Activated naive CD8-positive, alpha-beta T cell treated with anti-CD3 and anti-CD28 coated beads, Interleukin-2, amount 10 ng/mL, durations not matched to agents 7 days and 5 days (primary cell): ENCODE data around the gene FAU. TPM values are rescaled to one million over a fixed set of nuclear protein-coding genes. Genes with fewer than 3 reads are reported as not detected.

Source experiments
- ATAC-seq: fragments of 150-1000 bp; cut with Tn5 transposase; one replicate; pipeline ENCODE4 v1.10.0; 2021; ENCODE audit warnings: low read depth, moderate library complexity
- POLR2A ChIA-PET: fragments of 350-600 bp; sonication (Branson Sonifier 250); formaldehyde crosslinking; loops from one replicate; lab custom pipeline; 2021; ENCODE audit warnings: antibody characterized with exemption; lab: Charles Lee
- DNase-seq: peaks from one replicate; pipeline ENCODE4 v3.0.0; 2021
- H3K27ac Mint-ChIP-seq: one replicate; pipeline ENCODE4 v1.8.0; 2022; ENCODE audit warnings: mild to moderate bottlenecking, mixed read lengths
- H3K27me3 Mint-ChIP-seq: one replicate; pipeline ENCODE4 v1.8.0; 2022; ENCODE audit warnings: mild to moderate bottlenecking, moderate library complexity, mixed read lengths
- H3K36me3 Mint-ChIP-seq: one replicate; pipeline ENCODE4 v1.8.0; 2021; ENCODE audit warnings: mild to moderate bottlenecking, mixed read lengths
- H3K4me1 Mint-ChIP-seq: one replicate; pipeline ENCODE4 v1.8.0; 2021; ENCODE audit warnings: mixed read lengths
- H3K4me3 Mint-ChIP-seq: one replicate; pipeline ENCODE4 v1.8.0; 2022; ENCODE audit warnings: mild to moderate bottlenecking, moderate library complexity, mixed read lengths
- H3K9me3 Mint-ChIP-seq: one replicate; pipeline ENCODE4 v1.8.0; 2021; ENCODE audit warnings: mixed read lengths
- total RNA-seq, 2 experiments: library from RNA; stranded (reverse); gene quantifications; one replicate each; pipeline ENCODE4 v1.2.3, GENCODE V29; 2021

Gene FAU
- 1,000 to 10,000 TPM; 1,110 to 1,162 TPM for total RNA-seq

DNA sequence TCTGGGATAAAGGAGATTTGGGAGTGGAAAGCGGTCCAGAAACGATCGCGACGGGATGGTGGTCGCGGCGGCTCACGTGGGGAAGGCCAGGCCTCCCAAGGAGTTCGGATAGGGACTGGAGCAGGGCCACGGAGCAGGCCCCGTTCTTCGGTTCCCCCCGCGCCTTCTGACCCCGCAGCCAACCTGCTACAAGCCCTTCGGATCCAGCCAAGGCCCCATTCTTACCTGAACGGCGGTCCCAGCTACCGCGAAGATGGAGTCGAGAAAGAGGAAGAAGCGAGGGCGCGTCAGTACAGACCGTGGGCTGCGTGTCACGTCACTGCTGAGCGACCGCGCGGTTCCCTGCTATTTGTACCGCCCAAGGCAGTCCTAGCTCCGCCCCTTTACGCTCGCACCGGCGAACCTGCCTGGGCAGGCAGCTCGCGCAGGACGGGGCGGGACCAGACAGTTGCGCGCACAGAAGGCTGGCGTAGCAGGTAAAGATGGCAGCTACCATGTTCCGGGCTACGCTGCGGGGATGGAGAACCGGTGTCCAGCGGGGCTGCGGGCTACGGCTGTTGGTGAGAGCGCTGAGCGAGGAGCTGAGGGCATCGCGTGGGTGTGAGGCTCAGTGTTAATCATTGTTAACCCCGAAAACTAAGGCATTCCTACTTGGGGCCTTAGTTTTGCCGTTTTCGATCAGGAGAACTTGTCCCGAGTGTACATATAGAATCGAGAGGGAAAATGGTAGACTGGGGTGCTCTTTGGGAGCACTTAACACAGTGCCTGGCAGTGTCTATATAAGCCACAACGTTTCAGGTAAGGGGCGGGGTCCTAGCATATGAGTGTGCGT is at the start of gene FAU, which contains the start of gene MRPL49:
TSS of gene FAU (minus strand) at position 270 of the 832 bp plus-strand sequence. CDS start 321 bp downstream, outside the sequence.
TSS of gene MRPL49 (plus strand) at position 457 of the 832 bp plus-strand sequence. CDS start at position 483, 26 bp downstream.
- peak within 1 kb of the TSS; percentile 99 for H3K27ac Mint-ChIP-seq
- peaks cover 27% of the 10 kb centered on the region for H3K36me3 Mint-ChIP-seq
- H3K4me1 Mint-ChIP-seq: peaks cover 30% of the 10 kb centered on the region
- DNase-seq (peak; percentile 96), ATAC-seq (peak; percentile 84)
- no peaks in the 10 kb centered on the region for H3K9me3 Mint-ChIP-seq
- POLR2A ChIA-PET: interaction anchor here (0.6 to 3.4 kb wide), 33 partner anchors 9 to 516 kb away, joined by 3 to 62 read pairs (median 3); partner anchors contain the start of genes CAPN1, CDCA5, MAP4K2 and POLA2
- no peaks in the 10 kb centered on the region for H3K27me3 Mint-ChIP-seq
- H3K4me3 Mint-ChIP-seq: peak within 1 kb of the TSS; percentile 97

GRCh38 chr11:65170058-65170534 is 48.2 kb upstream of the FAU start, which contains the start of gene SPDYC:
SPDYC (plus strand) TSS chr11:65170233; CDS start chr11:65171358, 1,125 bp downstream.
- DNase-seq: no peak
- Mint-ChIP-seq H3K27me3 (peaks cover 3% of the 10 kb centered on the region), H3K9me3 (no peaks in the 10 kb centered on the region), H3K27ac (peak within 1 kb of the TSS; percentile 79), H3K36me3 (no peaks in the 10 kb centered on the region), H3K4me1 (peaks cover 11% of the 10 kb centered on the region), H3K4me3 (no peak within 1 kb of the TSS)
- ATAC-seq: no peak
- POLR2A ChIA-PET: interaction anchor here (1.7 to 2.4 kb wide), 2 partner anchors 12 to 35 kb away, joined by 6 to 11 read pairs; partner anchors contain the start of gene CAPN1

DNA sequence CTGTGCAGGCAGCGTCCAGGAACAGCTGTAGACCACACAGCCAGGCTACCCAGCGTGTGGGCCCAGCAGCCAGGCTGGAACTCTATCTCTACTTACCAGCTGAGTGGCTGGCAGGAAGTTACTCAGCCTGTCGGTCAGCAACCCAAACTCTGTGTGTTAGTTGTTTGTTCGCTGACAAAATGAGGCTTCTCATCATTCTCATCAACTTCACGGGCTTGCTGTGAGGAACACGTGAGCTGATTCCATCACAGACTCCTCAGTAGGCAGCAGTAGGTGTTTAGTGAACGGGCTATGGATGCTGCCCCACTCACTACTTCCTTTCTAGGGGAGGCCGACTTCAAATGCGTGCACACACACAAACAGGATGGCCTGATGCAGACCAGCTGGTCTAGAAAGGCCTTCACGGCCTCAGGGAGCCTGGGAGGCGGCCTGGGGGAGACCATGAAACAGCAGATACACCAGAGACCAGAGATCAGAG is 47.3 kb upstream of the FAU start:
- Mint-ChIP-seq H3K27ac (peak overlapping the region; percentile 79), H3K27me3 (peaks cover 3% of the 10 kb centered on the region), H3K4me1 (peaks cover 11% of the 10 kb centered on the region), H3K4me3 (no peak overlapping the region), H3K9me3 (no peaks in the 10 kb centered on the region), H3K36me3 (no peaks in the 10 kb centered on the region)
- POLR2A ChIA-PET: interaction anchor here (0.7 to 2.4 kb wide), 3 partner anchors 13 to 40 kb away, joined by 4 to 11 read pairs (median 6); partner anchors contain the start of gene CAPN1
- DNase-seq (no peak), ATAC-seq (peak; percentile 50)

DNA sequence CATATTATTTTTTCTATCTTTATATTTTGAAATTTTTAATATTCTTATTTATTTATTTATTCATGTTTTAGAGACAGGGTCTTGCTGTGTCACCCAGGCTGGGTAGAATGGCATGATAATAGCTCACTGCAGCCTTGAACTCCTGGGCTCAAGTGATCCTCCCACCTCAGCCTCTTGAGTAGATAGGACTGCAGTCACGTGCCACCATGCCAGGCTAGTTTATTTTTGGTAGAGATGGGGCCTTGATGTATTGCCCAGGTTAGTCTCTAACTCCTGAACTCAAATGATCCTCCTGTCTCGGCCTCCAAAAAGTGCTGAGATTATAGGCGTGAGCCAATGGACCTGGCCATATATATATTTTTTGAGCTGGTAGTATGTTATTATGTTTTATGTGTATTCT is 45.7 kb upstream of the FAU start:
- no peaks in the 10 kb centered on the region for H3K9me3 Mint-ChIP-seq
- H3K36me3 Mint-ChIP-seq: no peaks in the 10 kb centered on the region
- POLR2A ChIA-PET: no interaction called here
- H3K4me3 Mint-ChIP-seq: no peak overlapping the region
- peaks cover 3% of the 10 kb centered on the region for H3K27me3 Mint-ChIP-seq
- ATAC-seq (no peak), DNase-seq (no peak)
- H3K4me1 Mint-ChIP-seq: peaks cover 11% of the 10 kb centered on the region
- H3K27ac Mint-ChIP-seq: no peak overlapping the region

DNA sequence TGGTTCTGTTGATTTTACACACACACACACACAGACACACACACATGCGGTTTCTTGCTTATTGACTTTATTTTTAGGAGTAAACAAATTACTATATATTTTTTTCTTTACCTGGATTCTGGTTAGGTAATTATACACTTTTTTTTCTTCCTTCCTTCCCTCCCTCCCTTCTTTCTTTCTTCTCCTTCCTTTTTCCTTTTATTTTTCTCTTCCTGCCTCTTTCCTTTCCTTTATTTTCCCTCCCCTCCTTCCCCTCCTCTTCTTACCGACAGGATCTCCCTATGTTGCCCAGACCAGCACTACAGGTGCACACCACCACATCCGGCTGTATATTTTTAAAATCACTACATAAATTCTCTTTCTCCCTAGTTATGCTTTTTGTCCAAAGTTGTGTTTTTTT is 45.0 kb upstream of the FAU start:
- POLR2A ChIA-PET: no interaction called here
- Mint-ChIP-seq H3K9me3 (no peaks in the 10 kb centered on the region), H3K27me3 (peaks cover 3% of the 10 kb centered on the region), H3K36me3 (no peaks in the 10 kb centered on the region), H3K4me3 (no peak overlapping the region), H3K4me1 (peaks cover 11% of the 10 kb centered on the region), H3K27ac (no peak overlapping the region)
- ATAC-seq (no peak), DNase-seq (no peak)

GRCh38 chr11:65165410-65166317 is 43.7 kb upstream of the FAU start:
- H3K36me3 Mint-ChIP-seq: no peaks in the 10 kb centered on the region
- peaks cover 11% of the 10 kb centered on the region for H3K4me1 Mint-ChIP-seq
- DNase-seq: no peak
- POLR2A ChIA-PET: interaction anchor here (0.6 kb wide), 1 partner anchor 72 kb away, joined by 5 read pairs; no protein-coding TSS in a partner anchor
- H3K9me3 Mint-ChIP-seq: no peaks in the 10 kb centered on the region
- no peak overlapping the region for H3K27ac Mint-ChIP-seq
- no peak for ATAC-seq
- H3K4me3 Mint-ChIP-seq: no peak overlapping the region
- H3K27me3 Mint-ChIP-seq: peaks cover 5% of the 10 kb centered on the region

- no peak for ATAC-seq
- Mint-ChIP-seq H3K27me3 (peaks cover 9% of the 10 kb centered on the region), H3K27ac (no peak overlapping the region), H3K9me3 (no peaks in the 10 kb centered on the region), H3K36me3 (no peaks in the 10 kb centered on the region), H3K4me3 (no peak overlapping the region), H3K4me1 (peaks cover 4% of the 10 kb centered on the region)
- no peak for DNase-seq
- POLR2A ChIA-PET: interaction anchor here (0.5 kb wide), 1 partner anchor 1007 kb away, joined by 3 read pairs; no protein-coding TSS in a partner anchor
Measured at GRCh38 chr11:65163684-65164083, 41.8 kb upstream of the FAU start.

GRCh38 chr11:65160643-65161042 is 38.7 kb upstream of the FAU start:
- H3K27me3 Mint-ChIP-seq: peaks cover 8% of the 10 kb centered on the region
- no peak overlapping the region for H3K27ac Mint-ChIP-seq
- no peaks in the 10 kb centered on the region for H3K9me3 Mint-ChIP-seq
- DNase-seq (no peak), ATAC-seq (no peak)
- peaks cover 11% of the 10 kb centered on the region for H3K4me1 Mint-ChIP-seq
- POLR2A ChIA-PET: no interaction called here
- H3K4me3 Mint-ChIP-seq: no peak overlapping the region
- no peaks in the 10 kb centered on the region for H3K36me3 Mint-ChIP-seq

DNA sequence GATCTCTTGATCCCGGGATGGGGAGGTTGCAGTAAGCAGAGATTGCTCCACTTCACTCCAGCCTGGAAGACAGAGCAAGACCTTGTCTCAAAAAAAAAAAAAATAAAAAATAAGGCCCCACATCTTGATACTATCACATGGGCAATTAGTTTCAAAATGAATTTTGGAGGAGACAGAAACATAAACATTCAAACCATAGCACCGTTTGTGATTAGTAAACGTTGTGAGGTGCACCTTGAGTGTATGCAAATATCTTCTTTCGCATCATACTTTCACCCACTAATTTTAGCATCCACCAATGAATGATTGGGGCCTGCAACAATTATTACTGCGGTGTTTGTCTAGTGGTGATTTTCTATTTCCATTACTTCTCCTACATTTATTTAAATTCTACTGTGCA is 37.1 kb upstream of the FAU start:
- Mint-ChIP-seq H3K27me3 (peaks cover 8% of the 10 kb centered on the region), H3K36me3 (no peaks in the 10 kb centered on the region), H3K4me1 (peaks cover 11% of the 10 kb centered on the region), H3K4me3 (no peak overlapping the region), H3K27ac (no peak overlapping the region), H3K9me3 (no peaks in the 10 kb centered on the region)
- DNase-seq: no peak
- ATAC-seq: no peak
- POLR2A ChIA-PET: no interaction called here

- Mint-ChIP-seq H3K27ac (no peak overlapping the region), H3K36me3 (no peaks in the 10 kb centered on the region), H3K27me3 (peaks cover 12% of the 10 kb centered on the region), H3K4me3 (peak overlapping the region; percentile 22), H3K4me1 (peaks cover 16% of the 10 kb centered on the region), H3K9me3 (no peaks in the 10 kb centered on the region)
- POLR2A ChIA-PET: interaction anchor here (1.5 kb wide), 1 partner anchor 22 kb away, joined by 5 read pairs; no protein-coding TSS in a partner anchor
- DNase-seq (no peak), ATAC-seq (peak; percentile 64)
Measured at GRCh38 chr11:65157336-65157735, 35.4 kb upstream of the FAU start.

- peak overlapping the region; percentile 54 for H3K27ac Mint-ChIP-seq
- ATAC-seq (no peak), DNase-seq (no peak)
- no peak overlapping the region for H3K4me3 Mint-ChIP-seq
- no peaks in the 10 kb centered on the region for H3K36me3 Mint-ChIP-seq
- H3K27me3 Mint-ChIP-seq: peaks cover 12% of the 10 kb centered on the region
- H3K9me3 Mint-ChIP-seq: no peaks in the 10 kb centered on the region
- POLR2A ChIA-PET: interaction anchor here (1.5 kb wide), 1 partner anchor 21 kb away, joined by 5 read pairs; no protein-coding TSS in a partner anchor
- peaks cover 20% of the 10 kb centered on the region for H3K4me1 Mint-ChIP-seq
Measured at GRCh38 chr11:65156926-65157325, 35.0 kb upstream of the FAU start.

- POLR2A ChIA-PET: no interaction called here
- Mint-ChIP-seq H3K27ac (no peak overlapping the region), H3K36me3 (no peaks in the 10 kb centered on the region), H3K9me3 (no peaks in the 10 kb centered on the region), H3K27me3 (peaks cover 14% of the 10 kb centered on the region), H3K4me1 (peaks cover 22% of the 10 kb centered on the region), H3K4me3 (no peak overlapping the region)
- no peak for DNase-seq
- no peak for ATAC-seq
Measured at GRCh38 chr11:65156256-65156655, 34.3 kb upstream of the FAU start.
